K562 (cell line): ENCODE data around the gene NRXN3. TPM values are rescaled to one million over a fixed set of nuclear protein-coding genes. Genes with fewer than 3 reads are reported as not detected.

ENCODE experiments used
- ATAC-seq: fragments of 200-7000 bp; cut with Tn5 transposase; 3 replicates; pipeline ENCODE4 v1.9.1; 2020; ENCODE audit warnings: moderate library complexity
- BruUV-seq: library from RNA; stranded (reverse); fragments of 400-500 nt; replicated peaks from 2 replicates; lab custom pipeline; 2021; lab: Mats Ljungman, UMichigan
- CTCF ChIA-PET: fragments of 300-600 bp; formaldehyde crosslinking; extraction: SDS; loops from one replicate; lab custom pipeline; 2021; ENCODE audit warnings: low intra/inter-chr PET ratio; lab: Yijun Ruan, JAX
- POLR2A ChIA-PET: fragments of 300-600, 350-650 bp; sonication (Branson Sonifier 250); formaldehyde crosslinking; extraction: SDS; loops from one replicate; lab custom pipeline; 2021; ENCODE audit warnings: antibody characterized with exemption, inconsistent platforms; lab: Yijun Ruan, JAX
- DNase-seq, 4 experiments: peaks; one replicate each; pipeline versions ENCODE4 v3.0.0 to v3.0.0-alpha.2; 2011 to 2018; ENCODE audit warnings: low spot score in 3 of 4, mixed read lengths in 3 of 4; ENCODE audit errors: extremely low read depth in 1 of 4
- FAIRE-seq: peaks from 2 replicates; lab custom pipeline; 2011; peaks lifted over from hg19 to GRCh38; lab: Jason Lieb, UNC
- H2AFZ ChIP-seq: 2 replicates; pipeline ENCODE4 v1.6.0; 2011; ENCODE audit warnings: low read depth, low read length, control low read depth, inconsistent platforms
- H3K27ac ChIP-seq: fragments of 200-600 bp; 3 replicates; pipeline ENCODE4 v1.8.0; 2011; ENCODE audit warnings: low read depth, mild to moderate bottlenecking, control low read depth, inconsistent platforms, low read length, moderate library complexity, mixed read lengths; ENCODE audit errors: extremely low read depth
- H3K27me3 ChIP-seq, 2 experiments: fragments of 300-600 bp in 1 of 2; 2 replicates in 1 of 2; 3 replicates in 1 of 2; pipeline versions ENCODE4 v1.6.0 to v1.8.0; 2011; ENCODE audit warnings: inconsistent platforms in 2 of 2, low read length in 2 of 2, mild to moderate bottlenecking in 1 of 2, mixed read lengths in 1 of 2, moderate library complexity in 1 of 2; ENCODE audit not compliant: control insufficient read depth in 2 of 2, insufficient read depth in 2 of 2
- H3K36me3 ChIP-seq: fragments of 300-600 bp; 3 replicates; pipeline ENCODE4 v1.8.0; 2011; ENCODE audit warnings: mild to moderate bottlenecking, low read length, inconsistent platforms; ENCODE audit not compliant: control insufficient read depth, insufficient read depth
- H3K4me1 ChIP-seq, 2 experiments: fragments of 200-600 bp in 1 of 2; replicated peaks in 1 of 2; 2 replicates in 1 of 2; 3 replicates in 1 of 2; pipeline versions ENCODE4 v1.5.1 to v1.8.0; 2011; ENCODE audit warnings: inconsistent platforms in 2 of 2, low read length in 2 of 2, mild to moderate bottlenecking in 1 of 2, mixed read lengths in 1 of 2, moderate library complexity in 1 of 2; ENCODE audit not compliant: control insufficient read depth in 2 of 2, insufficient read depth in 2 of 2
- H3K4me2 ChIP-seq: 2 replicates; pipeline ENCODE4 v1.6.1; 2011; ENCODE audit warnings: low read length, control low read depth, inconsistent platforms, mixed read lengths; ENCODE audit not compliant: insufficient read depth
- H3K4me3 ChIP-seq: fragments of 200-600 bp; sonication (generic), shearing (Covaris generic); 2 replicates; pipeline ENCODE4 v1.5.1; 2016; ENCODE audit warnings: control low read depth, inconsistent platforms
- H3K79me2 ChIP-seq: fragments of 200-600 bp; 3 replicates; pipeline ENCODE4 v1.8.0; 2011; ENCODE audit warnings: low read length, inconsistent platforms; ENCODE audit not compliant: control insufficient read depth, insufficient read depth
- H3K9ac ChIP-seq, 2 experiments: 2 replicates each; pipeline versions ENCODE4 v1.6.0 to v1.6.1; 2011; ENCODE audit warnings: low read depth in 2 of 2, low read length in 2 of 2, control low read depth in 1 of 2, inconsistent platforms in 1 of 2, mild to moderate bottlenecking in 1 of 2, mixed read lengths in 1 of 2; ENCODE audit not compliant: insufficient read depth in 1 of 2
- H3K9me1 ChIP-seq: one replicate; pipeline ENCODE4 v1.6.0; 2011; ENCODE audit warnings: inconsistent platforms, mild to moderate bottlenecking, low read length, moderate library complexity; ENCODE audit not compliant: control insufficient read depth, insufficient read depth
- H3K9me3 ChIP-seq: replicated peaks from 2 replicates; pipeline ENCODE4 v1.5.1; 2011; ENCODE audit warnings: low read depth, low read length, inconsistent platforms; ENCODE audit not compliant: control insufficient read depth, insufficient read depth
- H4K20me1 ChIP-seq: replicated peaks from 2 replicates; pipeline ENCODE4 v1.6.1; 2011; ENCODE audit warnings: low read length, inconsistent platforms, mixed read lengths; ENCODE audit not compliant: control insufficient read depth, insufficient read depth
- BRF1 ChIP-seq: IDR thresholded peaks from 3 replicates; pipeline ENCODE4 v1.6.1; 2011; ENCODE audit warnings: borderline replicate concordance, mild to moderate bottlenecking; ENCODE audit not compliant: insufficient read length; ENCODE audit errors: extremely low read depth
- CBX2 ChIP-seq: fragments of 200-600 bp; sonication (generic); IDR thresholded peaks from one replicate; pipeline ENCODE4 v1.6.1; 2012; ENCODE audit warnings: mild to moderate bottlenecking, low read length, inconsistent platforms; ENCODE audit not compliant: insufficient read depth, poor library complexity, severe bottlenecking
- ETV6 ChIP-seq, 3 experiments: fragments of 150-350 bp in 1 of 3; sonication (generic) in 1 of 3; formaldehyde crosslinking in 1 of 3; IDR thresholded peaks; 2 replicates each; pipeline versions ENCODE4 v1.6.1 to v1.8.0; 2014 to 2022; ENCODE audit warnings: borderline replicate concordance in 2 of 3, low read depth in 2 of 3, antibody characterized with exemption in 1 of 3, low read length in 1 of 3, mild to moderate bottlenecking in 1 of 3, missing genetic modification reagents in 1 of 3
- MEF2D ChIP-seq: conservative IDR thresholded peaks from 2 replicates; pipeline ENCODE4 v1.6.1; 2016; ENCODE audit warnings: low read depth, missing genetic modification characterization, missing compliant biosample characterization
- PTTG1 ChIP-seq: fragments of 450-650 bp; IDR thresholded peaks from 2 replicates; pipeline ENCODE4 v1.6.1; 2016; ENCODE audit warnings: low read depth, mild to moderate bottlenecking, missing genetic modification characterization, missing compliant biosample characterization
- SMC3 ChIP-seq: conservative IDR thresholded peaks from 2 replicates; pipeline ENCODE4 v1.6.1; 2011; ENCODE audit warnings: low read depth, low read length, improper control_type of control experiment; ENCODE audit not compliant: insufficient read depth
- ZNF124 ChIP-seq: sonication (generic); formaldehyde crosslinking; IDR thresholded peaks from 2 replicates; pipeline ENCODE4 v1.8.1; 2022; ENCODE audit warnings: missing genetic modification reagents
- WGBS: fragments of 100-300 bp; shearing (Covaris generic); methylation state at CpG from one replicate; pipeline ENCODE4 v1.1.6; 2016; ENCODE audit warnings: low coverage, mixed read lengths; ENCODE audit not compliant: insufficient coverage; ENCODE audit errors: missing lambda C conversion rate; 5-methylcytosine and 5-hydroxymethylcytosine counted together
- in situ Hi-C: fragments of 300-500 bp; cut with MboI; formaldehyde crosslinking; loops from 4 replicates; pipeline ENCODE4 v1.15.0; 2018; ENCODE audit warnings: inconsistent platforms, mixed read lengths
- intact Hi-C: fragments of 100-400 bp; cut with micrococcal nuclease; formaldehyde crosslinking; loops from 2 replicates; pipeline ENCODE4 v1.14.2; 2022
- polyA plus RNA-seq, 8 experiments: library from polyadenylated mRNA; depleted of rRNA in 4 of 8; stranded (reverse) in 5 of 8; unstranded in 3 of 8; fragments of >200 nt; fragmentation: Nextera tagmentation in 2 of 8; fragmentation: Illumina TruSeq in 1 of 8; extraction: Ambion mirVana in 2 of 8; extraction: Trizol in 1 of 8; gene quantifications; 2 replicates each; pipeline versions ENCODE4 v1.2.1 to v1.2.3, GENCODE V29; 2011 to 2014; ENCODE audit warnings: inconsistent platforms in 1 of 8, missing spikeins in 1 of 8
- total RNA-seq, 7 experiments: library from RNA; depleted of rRNA in 6 of 7; stranded (reverse); fragments of >200 nt in 6 of 7; fragmentation: Illumina TruSeq in 2 of 7; extraction: Trizol in 2 of 7; gene quantifications; 2 replicates each; pipeline versions ENCODE4 v1.2.1 to v1.2.3, GENCODE V29; 2011 to 2021; ENCODE audit warnings: low replicate concordance in 1 of 7
- TF ChIP-seq, protein P1 (sequence below): fragments of 250-450 bp; sonication (Bioruptor Pico); IDR thresholded peaks from 2 replicates; pipeline ENCODE4 v1.8.0; 2021; ENCODE audit warnings: borderline replicate concordance, mild to moderate bottlenecking, moderate library complexity; ENCODE audit not compliant: poor library complexity, severe bottlenecking
- TF ChIP-seq, protein P2 (sequence below): fragments of 450-650 bp; IDR thresholded peaks from 2 replicates; pipeline ENCODE4 v1.6.1; 2018; ENCODE audit not compliant: partially characterized antibody

Gene NRXN3
- total and polyA plus RNA-seq, 9 of the 15 experiments (the other 6 are each of a cell fraction or from before 2014, with no cell fraction given), result 0.09 TPM; not detected in 8

DNA sequence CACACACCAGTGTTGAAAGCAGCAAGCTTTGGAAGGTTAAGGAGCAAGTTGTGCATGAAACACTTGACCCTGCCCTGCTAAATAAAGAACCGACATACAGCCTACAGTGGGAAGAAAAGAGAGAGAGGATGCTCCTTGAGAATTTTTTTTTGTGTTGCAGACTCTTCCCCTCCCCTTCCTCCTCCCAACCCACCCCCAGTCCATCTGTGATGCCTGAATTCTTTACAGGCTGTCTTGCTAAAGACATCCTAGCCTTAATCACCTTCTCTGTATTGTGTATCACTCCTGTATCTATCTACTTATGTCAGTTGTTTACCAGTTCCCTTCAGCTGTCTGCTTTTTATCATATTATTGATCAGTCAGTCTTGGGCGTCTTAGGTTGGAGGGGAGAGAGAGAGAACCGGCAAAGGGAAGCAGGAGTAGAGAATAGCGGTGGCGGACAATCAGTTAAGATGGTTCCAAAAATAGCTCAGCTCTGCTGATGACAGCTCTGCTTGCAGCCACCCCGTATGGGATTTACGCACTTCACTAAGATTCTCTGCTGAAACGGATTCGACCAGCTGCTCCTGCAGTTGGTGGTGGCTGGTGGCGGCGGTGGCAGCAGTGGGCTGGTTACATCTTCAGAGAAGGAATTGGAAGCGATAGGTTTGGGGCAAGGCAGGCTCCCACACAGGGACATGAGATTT, 664.7 kb downstream of the NRXN3 start:
- no peaks in the 10 kb centered on the region for H4K20me1 ChIP-seq
- H3K27ac ChIP-seq, result no peak overlapping the region
- H3K79me2 ChIP-seq, result no peaks in the 10 kb centered on the region
- FAIRE-seq, result no peak
- no peaks in the 10 kb centered on the region for H3K4me1 ChIP-seq
- no peak for DNase-seq
- ChIA-PET CTCF (no interaction called here), POLR2A (no interaction called here)
- no peaks in the 10 kb centered on the region for H3K9me1 ChIP-seq
- no peak overlapping the region for H3K9ac ChIP-seq
- H3K4me2 ChIP-seq, result no peak overlapping the region
- no TSS peak for BruUV-seq
- no peaks in the 10 kb centered on the region for H3K36me3 ChIP-seq
- in situ Hi-C loops (no loop called here), intact Hi-C loops (loop anchor here (5.0 kb wide), 1 partner anchor 388 kb away; no protein-coding TSS in a partner anchor)
- H3K27me3 ChIP-seq, result no peaks in the 10 kb centered on the region
- no peaks in the 10 kb centered on the region for H3K9me3 ChIP-seq
- TF ChIP-seq PTTG1 (tag) (no peak), BRF1 (no peak), ETV6 (IDR thresholded peaks at IDR 0.05; ENCODE audit: borderline replicate concordance in 1 of 2, low read depth in 2 of 2, low read length in 1 of 2) (no peak), ETV6 (CRISPR knock-in tag; IDR thresholded peaks at IDR 0.05; ENCODE audit: borderline replicate concordance) (no peak), MEF2D (tag) (0 out of 2 replicates have a peak, but pooled peaks have one; percentile 42), SMC3 (no peak), CBX2 (no peak), ZNF124 (no peak)
- TF ChIP-seq, protein P1, sequence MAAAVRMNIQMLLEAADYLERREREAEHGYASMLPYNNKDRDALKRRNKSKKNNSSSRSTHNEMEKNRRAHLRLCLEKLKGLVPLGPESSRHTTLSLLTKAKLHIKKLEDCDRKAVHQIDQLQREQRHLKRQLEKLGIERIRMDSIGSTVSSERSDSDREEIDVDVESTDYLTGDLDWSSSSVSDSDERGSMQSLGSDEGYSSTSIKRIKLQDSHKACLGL (CRISPR knock-in tag), result no peak
- TF ChIP-seq, protein P2, sequence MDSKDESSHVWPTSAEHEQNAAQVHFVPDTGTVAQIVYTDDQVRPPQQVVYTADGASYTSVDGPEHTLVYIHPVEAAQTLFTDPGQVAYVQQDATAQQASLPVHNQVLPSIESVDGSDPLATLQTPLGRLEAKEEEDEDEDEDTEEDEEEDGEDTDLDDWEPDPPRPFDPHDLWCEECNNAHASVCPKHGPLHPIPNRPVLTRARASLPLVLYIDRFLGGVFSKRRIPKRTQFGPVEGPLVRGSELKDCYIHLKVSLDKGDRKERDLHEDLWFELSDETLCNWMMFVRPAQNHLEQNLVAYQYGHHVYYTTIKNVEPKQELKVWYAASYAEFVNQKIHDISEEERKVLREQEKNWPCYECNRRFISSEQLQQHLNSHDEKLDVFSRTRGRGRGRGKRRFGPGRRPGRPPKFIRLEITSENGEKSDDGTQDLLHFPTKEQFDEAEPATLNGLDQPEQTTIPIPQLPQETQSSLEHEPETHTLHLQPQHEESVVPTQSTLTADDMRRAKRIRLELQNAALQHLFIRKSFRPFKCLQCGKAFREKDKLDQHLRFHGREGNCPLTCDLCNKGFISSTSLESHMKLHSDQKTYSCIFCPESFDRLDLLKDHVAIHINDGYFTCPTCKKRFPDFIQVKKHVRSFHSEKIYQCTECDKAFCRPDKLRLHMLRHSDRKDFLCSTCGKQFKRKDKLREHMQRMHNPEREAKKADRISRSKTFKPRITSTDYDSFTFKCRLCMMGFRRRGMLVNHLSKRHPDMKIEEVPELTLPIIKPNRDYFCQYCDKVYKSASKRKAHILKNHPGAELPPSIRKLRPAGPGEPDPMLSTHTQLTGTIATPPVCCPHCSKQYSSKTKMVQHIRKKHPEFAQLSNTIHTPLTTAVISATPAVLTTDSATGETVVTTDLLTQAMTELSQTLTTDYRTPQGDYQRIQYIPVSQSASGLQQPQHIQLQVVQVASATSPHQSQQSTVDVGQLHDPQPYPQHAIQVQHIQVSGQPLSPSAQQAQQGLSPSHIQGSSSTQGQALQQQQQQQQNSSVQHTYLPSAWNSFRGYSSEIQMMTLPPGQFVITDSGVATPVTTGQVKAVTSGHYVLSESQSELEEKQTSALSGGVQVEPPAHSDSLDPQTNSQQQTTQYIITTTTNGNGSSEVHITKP, result no peak
- ATAC-seq, result no peak
- WGBS, result 0% methylated on average over 7 of the region's 12 CpGs
- no peak overlapping the region for H2AFZ ChIP-seq
- H3K4me3 ChIP-seq, result no peak overlapping the region
